Uterus (tissue), 4 donors: Measurements from ENCODE around the gene MED31. TPM values are rescaled to one million over a fixed set of nuclear protein-coding genes. Genes with fewer than 3 reads are reported as not detected.

Source experiments
- DNase-seq, 2 donors: peaks; one replicate each; pipeline ENCODE4 v3.0.0-alpha.2; 2019 to 2020
- H3K27ac ChIP-seq, 2 donors: fragments of 200-600 bp; sonication (generic); 1 replicate in 1 of 2; 2 replicates in 1 of 2; pipeline ENCODE4 v1.5.1; 2016 to 2018
- H3K27me3 ChIP-seq, 2 donors: fragments of 200-600 bp; sonication (generic); one replicate each; pipeline ENCODE4 v1.5.1; 2018 to 2019; ENCODE audit warnings: control low read depth in 1 of 2
- H3K36me3 ChIP-seq, 2 donors: fragments of 200-600 bp; sonication (generic); one replicate each; pipeline ENCODE4 v1.5.1; 2019; ENCODE audit warnings: control low read depth in 1 of 2
- H3K4me1 ChIP-seq, 2 donors: fragments of 200-600 bp; sonication (generic); one replicate each; pipeline ENCODE4 v1.5.1; 2018 to 2019; ENCODE audit warnings: control low read depth in 1 of 2
- H3K4me3 ChIP-seq, 2 donors: fragments of 200-600 bp; sonication (generic); 1 replicate in 1 of 2; 2 replicates in 1 of 2; pipeline ENCODE4 v1.5.1; 2018 to 2019; ENCODE audit warnings: mild to moderate bottlenecking in 1 of 2
- H3K9me3 ChIP-seq, 2 donors: fragments of 200-600 bp; sonication (generic); one replicate each; pipeline ENCODE4 v1.5.1; 2019; ENCODE audit warnings: control low read depth in 1 of 2
- CTCF ChIP-seq, 4 experiments: fragments of 200-600 bp in 2 of 4; fragments of 450-650 bp in 2 of 4; sonication (generic) in 2 of 4; IDR thresholded peaks; one replicate each; pipeline ENCODE4 v1.5.1; 2016 to 2019; ENCODE audit warnings: antibody characterized with exemption in 4 of 4, mild to moderate bottlenecking in 2 of 4, moderate library complexity in 1 of 4
- POLR2A ChIP-seq, 2 donors: fragments of 450-650 bp; IDR thresholded peaks; one replicate each; pipeline ENCODE4 v1.6.1; 2016; ENCODE audit warnings: antibody characterized with exemption in 2 of 2, mild to moderate bottlenecking in 1 of 2, moderate library complexity in 1 of 2
- intact Hi-C: fragments of 100-400 bp; cut with DNase I; formaldehyde crosslinking; loops from one replicate; pipeline ENCODE4 v1.15.1; 2023; ENCODE audit warnings: low total_unique reads
- total RNA-seq, 4 donors: library from RNA; depleted of rRNA in 3 of 4; stranded (reverse); fragments of >200 nt in 3 of 4; gene quantifications; one replicate each; pipeline versions ENCODE4 v1.1.0 to v1.2.4, GENCODE V29; 2014 to 2023
- donor health status: DM: yes; HTN: yes; CAD: no.

The MED31 gene
- total RNA-seq, 4 donors from 2014 or later, result 1.5 to 49.7 (median 15.7) TPM

DNA sequence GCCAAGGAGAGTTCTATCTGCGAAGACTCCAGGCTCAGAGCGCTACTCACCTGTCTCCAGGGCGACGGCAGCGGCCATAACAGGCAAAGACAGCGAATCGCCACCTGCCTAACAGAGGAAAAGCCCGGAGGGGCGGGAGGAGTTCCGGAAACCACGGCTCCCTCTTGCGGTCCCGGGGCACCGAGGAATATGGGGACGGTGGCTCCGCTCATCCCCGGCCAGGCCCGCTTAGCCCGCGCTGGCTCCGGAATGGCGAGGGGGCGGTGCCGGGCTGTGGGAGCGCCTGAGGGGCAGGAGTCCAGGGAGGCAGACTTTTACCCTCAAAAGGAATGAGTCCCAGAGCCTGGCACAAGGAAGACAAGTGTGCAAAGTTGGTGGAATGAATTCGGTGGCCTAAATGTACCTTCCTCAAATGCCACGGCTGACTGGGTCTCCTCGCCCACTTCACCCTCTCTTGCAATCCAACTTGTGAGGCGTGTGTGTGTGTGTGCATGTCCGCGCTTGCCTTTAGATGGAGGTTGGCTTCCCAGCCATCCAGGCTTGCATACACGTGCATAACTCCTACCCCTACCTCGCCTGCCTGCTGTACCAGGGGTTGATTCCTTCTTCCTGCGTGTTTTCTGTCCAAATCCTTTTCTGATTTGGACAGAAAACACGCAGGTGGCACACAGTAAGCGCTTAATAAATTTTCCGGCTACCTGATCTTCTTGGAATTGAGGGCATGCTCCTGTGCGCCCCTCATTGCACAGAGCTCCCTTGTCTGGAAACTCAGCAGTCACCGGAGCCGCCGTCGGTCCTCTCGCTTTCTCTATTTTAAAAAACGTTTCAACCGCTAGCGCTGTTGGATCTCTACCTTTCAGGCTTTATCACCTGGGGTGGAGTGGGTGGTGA is 3.7 kb upstream of the MED31 start:
- DNase-seq, result no peak
- no peak overlapping the region for H3K4me3 ChIP-seq

DNA sequence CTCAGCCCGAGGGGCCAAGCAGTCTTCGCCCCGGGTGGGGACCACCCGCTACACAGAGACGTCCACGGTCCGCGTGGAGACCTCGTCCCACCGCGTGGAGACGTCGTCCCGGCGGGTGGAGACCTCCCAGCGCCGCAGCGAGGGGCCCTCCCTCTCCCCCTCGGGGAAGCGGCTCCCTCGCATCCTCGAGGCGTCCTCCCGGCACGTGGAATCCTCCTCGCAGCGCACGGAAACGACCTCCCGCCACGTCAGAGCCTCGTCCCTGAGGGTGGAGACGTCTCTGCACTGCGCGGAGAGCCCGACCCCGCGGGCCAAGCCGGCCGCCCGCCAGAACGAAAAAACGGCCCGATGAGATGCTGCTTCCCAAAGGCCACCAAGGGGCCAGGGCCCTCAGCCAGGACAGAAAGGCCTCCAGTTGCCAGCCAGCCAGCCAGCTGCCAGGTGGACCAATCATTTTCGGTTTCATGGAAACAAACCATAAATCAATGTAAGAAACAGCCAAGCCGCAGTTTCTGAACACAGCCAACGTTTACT is 581 bp upstream of the MED31 start:
- Histone ChIP-seq H3K9me3 (no peaks in the 10 kb centered on the region), H3K4me3 (peak overlapping the region; percentile 70 to 85), H3K36me3 (no peaks in the 10 kb centered on the region), H3K27ac (peak overlapping the region; percentile 72 to 77), H3K4me1 (peaks cover 0 to 8% of the 10 kb centered on the region in 2 donors), H3K27me3 (no peaks in the 10 kb centered on the region)
- peak in 1 of 4 experiments; percentile 9 for TF ChIP-seq CTCF (IDR thresholded peaks at IDR 0.05)
- TF ChIP-seq POLR2A (IDR thresholded peaks at IDR 0.05), result no peak
- intact Hi-C loops, result no loop called here
- peak; percentile 63 to 84 for DNase-seq

More for the DNA sequence above, 3.7 kb upstream of the MED31 start:
- Histone ChIP-seq H3K27ac (no peak overlapping the region), H3K27me3 (no peaks in the 10 kb centered on the region), H3K4me1 (peaks cover 0 to 6% of the 10 kb centered on the region in 2 donors), H3K36me3 (no peaks in the 10 kb centered on the region), H3K9me3 (no peaks in the 10 kb centered on the region)
- TF ChIP-seq POLR2A (IDR thresholded peaks at IDR 0.05) (no peak), CTCF (IDR thresholded peaks at IDR 0.05) (no peak)
- intact Hi-C loops, result no loop called here

- Histone ChIP-seq H3K4me1 (peaks cover 0 to 8% of the 10 kb centered on the region in 2 donors), H3K27me3 (no peaks in the 10 kb centered on the region), H3K4me3 (no peak overlapping the region), H3K9me3 (no peaks in the 10 kb centered on the region), H3K27ac (no peak overlapping the region), H3K36me3 (no peaks in the 10 kb centered on the region)
- intact Hi-C loops, result no loop called here
- TF ChIP-seq CTCF (IDR thresholded peaks at IDR 0.05) (no peak), POLR2A (IDR thresholded peaks at IDR 0.05) (no peak)
- no peak for DNase-seq
These were observed 3.2 kb downstream of the MED31 start for GRCh38 chr17:6648181-6648580.

DNA sequence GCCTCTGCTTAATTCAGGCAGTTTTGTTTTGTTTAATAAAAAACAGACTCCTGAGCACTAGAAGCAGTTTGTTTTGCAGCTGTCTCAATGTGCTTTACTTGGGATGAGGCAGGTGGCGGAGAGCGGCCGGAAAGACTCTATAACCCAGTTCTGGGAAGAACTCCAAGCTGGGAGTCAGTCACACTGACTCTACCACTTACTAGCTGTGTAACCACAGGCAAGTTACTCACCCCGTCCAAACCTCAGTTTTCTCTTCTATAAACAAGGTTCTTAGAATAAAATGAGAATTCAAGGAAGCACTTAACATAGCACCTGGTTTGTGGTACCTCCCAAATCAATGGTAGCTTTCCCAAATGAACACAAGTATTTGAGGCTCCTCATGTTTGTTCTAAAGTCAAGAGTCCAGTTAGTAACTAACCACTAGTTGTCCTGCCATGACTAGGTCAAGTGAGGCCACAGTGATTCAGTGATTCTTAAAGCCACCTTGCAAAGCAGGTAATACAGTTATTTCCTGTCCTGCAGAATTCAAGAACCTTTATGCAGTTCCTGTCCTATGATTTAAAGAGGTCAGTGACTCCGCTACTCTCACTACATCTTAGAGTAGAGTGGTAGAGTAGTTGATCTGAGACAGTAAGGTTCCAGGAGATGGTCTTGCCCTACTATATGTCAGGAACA is 7.8 kb downstream of the MED31 start:
- Histone ChIP-seq H3K27ac (no peak overlapping the region), H3K27me3 (no peaks in the 10 kb centered on the region), H3K4me1 (peaks cover 0 to 13% of the 10 kb centered on the region in 2 donors), H3K9me3 (no peaks in the 10 kb centered on the region), H3K4me3 (no peak overlapping the region), H3K36me3 (no peaks in the 10 kb centered on the region)
- no peak for DNase-seq
- intact Hi-C loops, result no loop called here
- TF ChIP-seq CTCF (IDR thresholded peaks at IDR 0.05) (no peak), POLR2A (IDR thresholded peaks at IDR 0.05) (no peak)

DNA sequence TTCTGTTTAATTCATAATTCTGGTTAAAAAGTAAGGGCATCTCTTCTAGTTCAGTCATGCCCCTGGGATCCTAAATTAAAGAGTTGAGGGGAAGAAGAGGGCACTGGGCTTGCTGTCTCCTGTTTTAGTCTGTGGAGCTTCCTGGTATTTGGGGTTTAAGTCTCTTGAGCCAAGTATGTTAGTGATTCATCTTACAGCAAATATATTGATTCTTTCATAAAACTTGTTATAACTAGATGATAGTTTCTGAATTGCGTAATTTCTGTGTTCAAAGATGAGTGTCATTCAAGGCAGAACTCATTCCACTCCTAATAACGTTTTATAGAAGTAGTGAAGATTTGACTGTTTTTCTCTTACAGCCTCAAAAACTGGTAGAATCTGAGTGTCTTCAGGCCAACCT is 8.8 kb downstream of the MED31 start:
- Histone ChIP-seq H3K4me3 (no peak overlapping the region), H3K27me3 (no peaks in the 10 kb centered on the region), H3K27ac (no peak overlapping the region), H3K4me1 (peaks cover 0 to 13% of the 10 kb centered on the region in 2 donors), H3K9me3 (no peaks in the 10 kb centered on the region), H3K36me3 (no peaks in the 10 kb centered on the region)
- intact Hi-C loops, result no loop called here
- TF ChIP-seq CTCF (IDR thresholded peaks at IDR 0.05), result no peak
- TF ChIP-seq POLR2A (IDR thresholded peaks at IDR 0.05), result no peak
- DNase-seq, result no peak
